ENCODE data around the gene CDK5RAP1. TPM values are rescaled to one million over a fixed set of nuclear protein-coding genes. Genes with fewer than 3 reads are reported as not detected.

The CDK5RAP1 gene
- total and polyA plus RNA-seq, 2 of the 4 experiments (the other 2 are of a cell fraction) = 23.9 to 28.1 TPM

DNA sequence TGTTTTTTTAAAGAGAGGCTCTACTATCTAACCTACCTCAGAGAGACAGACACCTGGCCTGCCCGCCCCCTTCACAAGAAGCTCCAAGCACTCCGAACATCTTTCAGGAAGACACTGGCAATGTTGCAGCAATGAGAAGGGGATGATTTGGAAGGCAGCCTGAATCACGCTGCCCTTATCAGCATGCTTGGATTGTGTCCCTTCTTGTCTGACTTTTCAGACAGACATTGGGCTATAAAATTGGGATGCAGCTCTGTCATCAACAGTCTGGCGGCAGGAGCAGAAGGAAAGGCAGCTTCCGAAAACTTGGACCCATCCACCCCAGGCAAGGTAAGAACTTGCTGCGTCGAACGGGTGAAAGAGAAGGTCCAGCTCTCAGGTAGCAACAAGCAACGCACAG is 56.0 kb downstream of the CDK5RAP1 start:
- Histone ChIP-seq H2BK120ac (ENCODE audit: low read depth, low read length) (no peak overlapping the region), H3K27me3 (ENCODE audit: control insufficient read depth, insufficient read depth, low read length) (peaks cover 7% of the 10 kb centered on the region), H4K20me1 (ENCODE audit: insufficient read depth, low read length) (no peaks in the 10 kb centered on the region; the same call in 1 of the 2 replicates), H3K56ac (ENCODE audit: extremely low read depth, insufficient read depth, low read length) (no peak overlapping the region), H3K4me1 (ENCODE audit: control insufficient read depth, insufficient read depth, low read length) (no peaks in the 10 kb centered on the region), H3K18ac (ENCODE audit: low read depth, low read length) (no peak overlapping the region), H3K4me2 (ENCODE audit: low read depth, low read length) (no peak overlapping the region), H2AK9ac (replicated peaks; ENCODE audit: low read depth, low read length, poor library complexity) (no peak overlapping the region), H3K14ac (replicated peaks; ENCODE audit: low read depth, low read length) (no peak overlapping the region), H4K5ac (ENCODE audit: low read depth, low read length) (no peak overlapping the region), H3K36me3 (ENCODE audit: control insufficient read depth, insufficient read depth, low read length) (peaks cover 6% of the 10 kb centered on the region), H3K27ac (ENCODE audit: insufficient read depth, low read length) (no peak overlapping the region), H4K8ac (ENCODE audit: low read depth in 2 of 2, low read length in 2 of 2) (no peak overlapping the region), H2BK15ac (ENCODE audit: low read depth, low read length) (no peak overlapping the region), H2BK20ac (ENCODE audit: low read depth, low read length) (no peak overlapping the region), H2BK5ac (ENCODE audit: low read depth, low read length, poor library complexity, severe bottlenecking) (no peak overlapping the region), H2AK5ac (ENCODE audit: low read depth, low read length) (no peak overlapping the region), H3K4ac (ENCODE audit: low read depth, low read length) (no peak overlapping the region), H3K4me3 (ENCODE audit: insufficient read depth, low read depth, low read length) (no peak overlapping the region), H3K9me1 (ENCODE audit: insufficient read depth, low read length) (peaks cover 4% of the 10 kb centered on the region; the same call in 1 of the 2 replicates), H3K23ac (ENCODE audit: low read depth, low read length) (no peak overlapping the region), H3K79me1 (ENCODE audit: low read depth in 1 of 2, low read length in 2 of 2) (no peaks in the 10 kb centered on the region), H3K9ac (ENCODE audit: low read depth, low read length) (no peak overlapping the region), H4K91ac (ENCODE audit: insufficient read depth, low read depth, low read length) (no peak overlapping the region), H2AFZ (replicated peaks; ENCODE audit: low read length, poor library complexity) (no peak overlapping the region), H3K9me3 (ENCODE audit: control insufficient read depth, insufficient read depth, low read length) (no peaks in the 10 kb centered on the region)
- CTCF ChIA-PET = no interaction called here
- dilution Hi-C loops (cut with HindIII; ENCODE audit: low sequenced_read_pairs, unreplicated experiment) (no loop called here), intact Hi-C loops (cut with micrococcal nuclease) (no loop called here), in situ Hi-C loops (cut with MboI; ENCODE audit: low sequenced_read_pairs) (no loop called here)
- ATAC-seq (ENCODE audit: low read depth) (no peak), DNase-seq (no peak)
- no CpG with 5 or more reads among the region's 9 CpGs for WGBS, 2 experiments (ENCODE audit: extremely low coverage in 2 of 2, insufficient read length in 1 of 2)
- BruUV-seq (replicated peaks) = no TSS peak
- TF ChIP-seq, protein P1, sequence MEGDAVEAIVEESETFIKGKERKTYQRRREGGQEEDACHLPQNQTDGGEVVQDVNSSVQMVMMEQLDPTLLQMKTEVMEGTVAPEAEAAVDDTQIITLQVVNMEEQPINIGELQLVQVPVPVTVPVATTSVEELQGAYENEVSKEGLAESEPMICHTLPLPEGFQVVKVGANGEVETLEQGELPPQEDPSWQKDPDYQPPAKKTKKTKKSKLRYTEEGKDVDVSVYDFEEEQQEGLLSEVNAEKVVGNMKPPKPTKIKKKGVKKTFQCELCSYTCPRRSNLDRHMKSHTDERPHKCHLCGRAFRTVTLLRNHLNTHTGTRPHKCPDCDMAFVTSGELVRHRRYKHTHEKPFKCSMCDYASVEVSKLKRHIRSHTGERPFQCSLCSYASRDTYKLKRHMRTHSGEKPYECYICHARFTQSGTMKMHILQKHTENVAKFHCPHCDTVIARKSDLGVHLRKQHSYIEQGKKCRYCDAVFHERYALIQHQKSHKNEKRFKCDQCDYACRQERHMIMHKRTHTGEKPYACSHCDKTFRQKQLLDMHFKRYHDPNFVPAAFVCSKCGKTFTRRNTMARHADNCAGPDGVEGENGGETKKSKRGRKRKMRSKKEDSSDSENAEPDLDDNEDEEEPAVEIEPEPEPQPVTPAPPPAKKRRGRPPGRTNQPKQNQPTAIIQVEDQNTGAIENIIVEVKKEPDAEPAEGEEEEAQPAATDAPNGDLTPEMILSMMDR (conservative IDR thresholded peaks at IDR 0.05; ENCODE audit: low read depth, low read length) = no peak
- POLR2A ChIA-PET (ENCODE audit: unreplicated experiment) = no interaction called here

Data from IMR-90 (cell line).